ENCODE measurements around the gene POMT1.

DNA sequence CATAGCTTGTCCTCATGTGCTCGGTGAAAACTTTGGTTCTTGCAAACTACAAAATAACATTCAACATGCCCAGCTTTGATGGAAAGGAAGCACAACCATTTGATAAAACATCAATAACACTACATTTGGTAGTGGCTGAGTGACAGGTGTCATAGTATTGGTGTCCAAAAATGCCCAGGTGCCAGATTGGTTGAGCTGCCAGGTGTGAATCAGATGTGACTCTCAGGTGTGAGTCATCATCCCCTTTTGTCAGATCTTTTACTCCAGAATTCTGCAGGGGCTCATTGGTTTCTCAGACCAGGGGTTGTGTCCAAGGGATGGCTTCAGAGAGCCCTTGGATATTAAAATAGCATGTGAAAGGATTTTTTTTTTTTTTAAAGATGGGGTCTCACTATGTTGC, 22.5 kb upstream of the POMT1 start:
- TF ChIP-seq CTCF (IDR thresholded peaks at IDR 0.05; ENCODE audit: low read depth, low read length, poor library complexity, severe bottlenecking) (no peak), EZH2phosphoT487 (IDR thresholded peaks at IDR 0.05; ENCODE audit: borderline replicate concordance, low read length) (no peak)

All from DOHH2 (cell line).